SIG-M5 treated with dmso at 0.1 percent for 504 hours (cell line): ENCODE data around the gene C10orf105.

Experiments used
- DNase-seq: peaks from one replicate; lab custom pipeline; 2025; ENCODE audit not compliant: unreplicated experiment; lab: John Stamatoyannopoulos, UW

The C10orf105 gene

DNA sequence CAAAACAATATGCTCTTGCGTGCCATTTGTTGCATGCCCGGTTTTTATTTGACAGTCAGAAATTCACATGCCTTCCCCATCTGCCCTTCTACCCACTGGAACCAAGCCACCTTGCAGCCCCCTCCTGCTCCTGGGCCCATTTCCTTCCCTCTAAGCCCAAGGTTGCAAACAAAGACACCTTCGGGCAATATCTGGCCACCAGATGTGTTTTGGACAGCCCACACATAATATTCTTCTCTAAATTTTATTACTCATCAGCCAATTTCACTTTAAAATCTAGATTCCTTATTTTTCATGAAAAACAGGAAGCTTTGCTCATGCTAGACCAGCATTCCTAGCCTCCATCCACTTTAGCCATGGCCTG is 18.2 kb upstream of the C10orf105 start:
- no peak for DNase-seq

DNA sequence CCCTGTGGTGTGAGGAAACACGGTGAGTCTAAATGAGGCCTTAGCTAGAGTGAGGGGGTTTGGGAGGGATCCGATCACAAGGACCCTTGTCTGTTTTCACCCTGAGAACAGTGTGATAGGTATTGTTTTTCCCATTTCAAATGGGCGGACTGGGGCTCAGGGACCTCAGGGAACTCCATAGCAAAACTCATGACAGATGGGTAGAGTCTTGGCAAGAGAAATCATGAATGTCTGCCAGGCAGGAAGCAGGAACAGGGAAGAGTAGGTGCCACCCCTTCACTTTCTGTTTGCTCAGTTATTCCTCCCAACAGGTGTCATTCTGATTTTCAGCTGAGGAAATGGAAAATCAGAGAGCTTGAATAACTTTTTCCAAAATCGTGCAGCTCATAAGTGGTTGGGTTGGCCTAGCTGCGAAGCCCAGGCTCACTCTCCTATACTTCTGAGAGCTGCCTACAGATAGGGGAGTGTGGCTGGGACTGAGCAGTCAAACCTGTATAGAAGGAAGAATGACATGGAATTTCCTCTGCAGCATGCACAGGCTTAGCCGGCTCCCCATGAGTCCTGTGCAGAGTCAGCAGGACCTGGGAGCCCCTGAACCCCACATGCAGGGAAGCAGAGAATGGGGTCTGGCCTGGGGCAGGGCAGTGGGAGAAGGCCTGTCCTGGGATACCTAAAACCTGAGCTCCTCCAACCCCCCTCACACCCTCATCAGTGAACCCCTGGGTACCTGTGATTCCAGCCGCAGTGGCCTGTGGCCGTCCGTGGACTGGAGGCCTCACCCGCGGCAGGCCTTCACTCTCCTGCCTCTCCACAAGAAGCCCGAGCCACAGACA is 17.6 kb upstream of the C10orf105 start:
- DNase-seq = no peak

DNA sequence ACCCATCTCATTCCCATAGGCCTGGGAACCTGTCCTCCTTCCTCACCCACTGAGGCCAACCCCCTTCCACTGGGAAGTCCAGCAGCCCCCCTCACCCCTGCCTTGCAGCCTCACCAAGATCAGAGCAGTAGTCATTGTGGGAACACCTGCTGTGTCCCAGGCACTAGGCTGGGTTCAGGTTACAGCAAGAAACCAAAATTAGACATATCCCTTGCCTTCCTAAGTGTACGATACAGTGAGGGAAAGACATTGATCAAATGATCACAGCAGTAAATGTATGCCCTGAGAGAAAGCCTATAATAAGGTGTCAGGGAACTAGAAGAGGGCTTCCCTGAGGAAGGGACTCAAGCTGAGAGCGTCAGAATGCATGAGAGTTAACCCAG is 17.0 kb upstream of the C10orf105 start:
- no peak for DNase-seq

DNA sequence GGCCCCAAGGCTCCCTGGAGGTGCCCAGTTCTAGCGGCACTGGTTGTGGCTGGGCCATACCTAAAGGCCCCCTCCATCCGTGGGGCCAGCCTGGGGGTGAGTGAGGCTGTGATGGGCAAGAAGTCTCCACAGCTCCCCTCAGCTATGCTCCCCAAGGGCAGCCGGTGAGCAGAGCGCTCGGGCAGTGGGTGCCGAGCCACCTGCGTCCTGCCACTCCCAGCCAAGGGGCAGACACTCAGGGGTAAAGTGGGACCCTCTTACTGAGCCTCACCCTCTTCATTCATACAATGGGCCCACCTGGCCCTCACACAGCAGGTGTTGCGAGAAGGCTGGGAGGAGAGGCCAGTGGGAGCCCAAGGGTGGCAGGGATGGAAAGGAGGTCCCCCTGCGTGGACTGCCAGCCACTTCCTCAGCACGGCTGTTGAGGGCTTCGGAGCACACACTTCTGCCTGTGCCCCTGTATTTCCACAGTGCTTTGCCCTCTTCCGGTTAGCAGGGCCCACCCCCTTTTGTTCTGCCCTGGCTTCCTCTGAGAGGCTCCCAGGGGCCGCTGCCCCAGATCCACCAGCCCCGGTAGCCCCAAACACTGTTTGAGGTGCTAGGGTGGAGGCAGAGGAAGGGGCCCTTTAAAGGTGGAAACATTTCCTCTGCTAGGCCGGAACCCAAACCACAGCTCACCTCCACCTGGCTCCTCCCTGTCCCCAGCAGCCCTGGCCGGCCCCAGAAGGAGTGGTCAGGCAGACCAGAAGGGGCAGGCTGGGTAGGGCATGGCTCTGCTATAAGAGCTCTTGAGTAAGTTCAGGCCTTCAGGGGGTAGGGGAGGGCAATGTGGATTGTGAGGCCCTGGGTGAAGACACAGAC is 16.4 kb upstream of the C10orf105 start:
- peak; percentile 21 for DNase-seq

DNA sequence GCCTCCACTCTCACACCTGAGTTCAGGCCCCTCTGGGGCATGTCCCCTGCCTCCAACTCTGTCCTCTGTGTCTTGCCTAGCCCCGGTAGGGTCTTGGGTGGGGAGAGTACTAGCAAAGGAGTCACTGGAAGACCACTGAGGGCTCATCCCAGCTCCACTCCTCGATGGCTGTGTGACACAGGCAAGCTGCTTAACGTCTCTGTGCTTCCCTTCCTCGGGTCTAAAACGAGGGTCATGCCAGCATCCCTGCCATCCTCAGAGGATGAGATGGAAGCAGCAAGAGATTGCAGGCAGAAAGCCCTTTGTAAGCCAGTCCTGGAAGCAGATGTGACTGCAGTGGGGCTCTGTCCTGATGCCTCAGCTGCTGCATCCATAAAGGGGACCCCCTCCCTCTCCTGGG is 15.2 kb upstream of the C10orf105 start:
- DNase-seq = no peak

DNA sequence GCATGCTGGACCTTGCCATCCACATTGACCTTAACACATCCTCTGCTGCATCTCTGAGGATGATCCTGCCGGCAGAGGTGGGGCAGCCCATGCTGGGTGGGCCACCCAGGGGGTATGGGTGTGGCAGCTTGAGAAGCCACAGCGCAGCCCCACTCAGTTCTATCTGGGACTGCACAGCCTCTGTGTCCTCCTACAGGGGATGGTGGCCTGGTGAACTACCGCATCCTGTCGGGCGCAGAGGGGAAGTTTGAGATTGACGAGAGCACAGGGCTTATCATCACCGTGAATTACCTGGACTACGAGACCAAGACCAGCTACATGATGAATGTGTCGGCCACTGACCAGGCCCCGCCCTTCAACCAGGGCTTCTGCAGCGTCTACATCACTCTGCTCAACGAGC is 12.2 kb upstream of the C10orf105 start:
- DNase-seq = no peak

DNA sequence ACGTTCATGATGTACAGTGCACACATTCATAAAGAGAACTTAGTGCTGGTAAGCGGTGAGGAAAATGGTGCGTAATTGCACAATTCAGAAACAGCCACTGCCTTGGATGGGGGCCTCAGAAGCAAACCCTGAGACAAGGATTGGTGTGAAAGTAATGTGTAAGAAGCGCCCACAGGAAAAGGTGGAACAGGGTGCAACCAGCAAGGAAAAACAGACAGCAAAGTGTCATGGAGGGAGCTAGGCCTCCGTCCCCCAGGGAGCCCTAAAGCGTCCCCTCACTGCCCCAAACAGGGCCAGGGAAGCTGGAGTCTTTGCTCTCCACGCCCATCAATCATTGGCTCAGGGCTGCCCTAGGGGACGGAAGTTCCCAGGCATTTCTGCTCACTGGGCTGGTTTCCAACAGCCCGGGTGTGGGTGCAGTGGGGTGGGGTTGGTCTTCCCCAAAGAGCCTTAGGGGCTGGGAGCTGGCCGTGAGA is 9.6 kb upstream of the C10orf105 start:
- DNase-seq = peak; percentile 83

DNA sequence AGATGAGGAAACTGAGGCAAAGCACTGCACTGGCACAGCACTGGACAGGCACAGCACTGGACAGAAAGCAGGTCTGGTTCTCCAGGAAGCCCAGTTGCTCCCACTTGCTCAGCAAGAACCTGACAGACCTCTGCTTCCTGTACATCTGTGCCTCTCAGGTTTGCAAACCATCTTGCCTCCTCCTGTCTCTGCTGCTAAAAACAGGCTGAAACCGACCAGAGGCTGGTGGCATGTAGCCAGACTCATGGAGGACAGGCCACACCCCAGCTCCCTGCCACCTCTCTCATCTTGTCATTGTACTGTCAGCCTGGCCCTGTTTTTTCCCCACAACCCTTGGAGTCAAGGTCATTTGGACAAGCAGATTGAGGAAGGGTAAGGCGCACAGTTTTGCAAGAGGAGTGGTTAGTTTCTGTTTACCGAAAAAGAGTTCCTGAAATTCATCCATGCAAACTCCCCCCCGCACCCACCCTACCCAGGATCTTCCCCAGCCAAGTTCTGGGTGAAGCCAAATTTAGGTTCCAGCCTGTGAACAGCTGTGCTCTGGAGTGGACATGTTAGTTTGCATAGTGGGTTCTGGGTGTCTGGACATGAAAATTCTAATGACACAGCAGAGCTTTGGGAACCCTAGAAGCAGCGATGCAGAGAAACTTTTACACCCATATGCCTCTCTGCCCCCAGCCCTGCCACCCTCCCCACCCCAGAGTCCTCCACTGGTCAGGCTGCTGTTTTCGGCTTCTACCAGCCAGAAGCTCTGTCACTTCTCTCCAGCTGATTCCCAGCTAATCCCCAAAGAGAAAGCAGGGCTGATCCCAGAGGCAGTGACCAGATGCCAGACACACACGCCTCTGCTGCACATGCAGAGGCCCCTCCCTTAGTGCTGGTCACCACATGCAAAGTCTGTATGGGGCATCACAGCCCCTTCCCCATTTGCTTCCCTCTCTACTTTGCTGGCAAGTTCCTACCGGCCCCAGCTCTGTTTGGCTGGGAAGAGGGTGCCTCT is 8.5 kb upstream of the C10orf105 start:
- DNase-seq = peak; percentile 94

DNA sequence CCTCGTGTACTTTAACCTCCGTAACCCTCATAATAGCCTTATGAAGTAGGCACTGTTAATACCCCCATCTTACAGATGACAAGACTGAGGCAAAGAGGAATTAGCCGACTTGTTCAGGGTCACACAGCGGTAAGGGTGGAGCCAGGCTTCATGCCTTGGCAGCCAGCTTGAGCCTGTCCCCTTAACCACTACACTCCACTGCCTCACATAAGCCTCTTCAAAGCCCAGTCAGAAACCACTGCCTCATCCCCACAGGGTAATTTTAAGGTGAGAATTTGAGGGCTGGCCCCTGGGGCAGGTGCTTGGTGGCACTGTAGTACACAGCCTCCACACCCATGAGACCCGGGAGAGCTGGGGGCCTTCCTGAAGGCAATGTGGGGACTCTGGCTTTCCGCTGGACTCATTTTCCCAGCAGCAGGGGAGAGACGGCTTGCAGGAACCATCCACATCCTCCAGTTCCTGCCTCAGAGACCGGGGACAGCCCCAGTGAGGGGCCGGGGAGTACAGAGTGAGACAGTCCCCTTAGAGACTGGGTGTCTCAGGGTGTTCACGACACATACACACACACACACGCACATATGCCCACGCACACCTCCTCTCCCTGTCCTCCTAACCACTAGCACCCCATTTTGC is 7.6 kb upstream of the C10orf105 start:
- no peak for DNase-seq

DNA sequence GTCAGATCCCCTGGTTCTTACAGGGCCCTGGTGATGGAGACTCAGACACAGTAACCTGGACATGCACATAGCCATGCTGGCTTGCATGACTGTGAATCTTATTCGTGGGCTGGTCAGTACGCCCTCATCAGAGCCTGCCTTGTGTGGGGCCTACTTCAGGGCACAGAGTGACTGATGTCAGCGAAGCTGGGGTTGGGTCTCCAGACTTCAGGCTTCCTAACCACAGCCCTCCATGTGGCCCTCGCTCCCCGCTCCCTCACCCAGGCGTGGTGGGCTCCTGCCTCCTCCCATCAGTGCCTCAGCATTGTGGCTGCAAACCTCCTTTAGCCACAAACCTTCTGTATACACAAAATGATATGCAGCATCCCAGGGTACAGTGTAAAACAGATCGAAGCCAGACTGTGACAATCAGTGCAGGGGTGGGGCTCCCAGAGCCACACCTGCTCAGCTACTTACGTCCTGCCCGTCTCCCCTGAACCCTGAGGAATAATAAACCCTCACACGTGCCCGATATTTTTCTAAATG is 7.1 kb upstream of the C10orf105 start:
- no peak for DNase-seq

DNA sequence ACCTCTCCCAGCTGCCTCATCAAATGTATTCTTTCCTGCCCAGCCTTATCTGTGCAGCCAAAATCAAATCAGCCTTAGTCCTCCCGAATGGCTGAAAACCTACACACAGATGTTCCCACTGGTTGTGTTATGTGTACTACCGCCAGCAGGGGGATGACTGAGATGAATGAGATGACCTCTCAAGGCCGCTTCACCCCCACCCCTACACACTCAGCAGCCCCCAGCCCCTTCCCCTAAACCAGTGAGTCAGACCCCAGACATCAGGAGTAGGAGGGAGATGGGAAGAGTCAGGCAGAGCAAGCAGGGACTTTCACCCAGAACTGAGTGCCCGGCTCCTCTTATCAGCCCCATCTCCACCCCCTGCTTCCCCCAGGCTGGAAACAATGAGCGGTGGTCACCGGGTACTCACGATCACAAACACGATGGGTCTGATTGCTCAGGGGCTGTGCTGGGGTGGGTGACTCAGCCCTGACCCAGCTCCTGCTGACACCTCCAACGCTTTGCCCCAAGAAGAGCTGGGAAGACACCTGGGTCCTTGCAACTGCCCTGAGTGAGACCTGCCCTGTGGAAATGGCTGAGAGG is 6.5 kb upstream of the C10orf105 start:
- DNase-seq = peak; percentile 21

DNA sequence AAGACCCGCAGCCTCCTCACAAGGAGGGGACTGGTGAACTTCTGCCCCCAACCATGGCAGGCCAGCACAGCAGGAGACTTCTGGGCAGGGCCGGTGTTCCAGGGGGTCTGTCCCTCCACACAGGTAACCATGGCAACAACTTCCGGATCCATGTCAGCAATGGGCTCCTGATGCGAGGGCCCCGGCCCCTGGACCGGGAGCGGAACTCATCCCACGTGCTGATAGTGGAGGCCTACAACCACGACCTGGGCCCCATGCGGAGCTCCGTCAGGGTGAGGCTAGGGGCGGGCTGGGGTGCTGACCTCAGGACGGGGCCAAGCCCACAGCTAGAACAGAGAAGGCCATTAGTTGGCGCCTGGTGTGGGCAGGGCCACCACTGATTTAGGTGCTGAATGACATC is 5.7 kb upstream of the C10orf105 start:
- DNase-seq = no peak

DNA sequence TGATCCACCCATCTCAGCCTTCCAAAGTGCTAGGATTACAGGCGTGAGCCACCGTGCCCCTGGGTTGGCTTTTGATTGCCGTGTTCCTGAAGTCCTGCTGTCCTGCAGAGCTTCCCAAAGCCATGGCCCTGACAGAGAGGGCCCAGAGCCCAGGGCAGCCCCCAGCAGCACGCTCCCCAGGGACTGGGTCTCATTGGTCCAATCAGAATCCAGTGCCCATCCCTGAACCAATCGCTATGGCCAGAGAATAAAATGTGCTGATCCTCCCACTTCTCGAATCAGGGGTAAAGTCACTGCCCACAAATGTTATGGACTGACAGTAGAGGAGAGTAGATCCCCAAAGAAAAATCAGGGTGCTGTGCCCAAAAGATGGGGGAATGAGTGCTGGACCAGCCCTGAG is 5.0 kb upstream of the C10orf105 start:
- DNase-seq = no peak

DNA sequence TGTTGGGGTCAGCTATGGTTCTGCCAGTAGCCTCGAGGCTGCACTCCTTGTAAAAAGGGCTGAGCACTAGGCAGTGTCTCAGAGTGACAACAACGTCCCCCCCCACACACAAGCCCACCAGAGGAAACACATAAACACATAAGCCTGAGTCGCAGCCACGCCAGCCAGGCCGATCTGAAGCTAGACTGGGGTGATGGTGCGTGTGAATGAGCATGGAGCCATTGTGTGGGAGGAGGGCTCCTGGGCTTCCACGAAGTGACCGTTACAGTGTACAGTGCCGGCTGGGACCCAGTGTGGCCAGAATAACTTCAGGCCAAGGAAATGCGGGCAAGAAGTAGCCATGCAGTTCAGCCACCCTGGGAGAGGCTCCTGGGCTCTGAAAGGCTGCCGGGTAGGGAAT is 3.7 kb upstream of the C10orf105 start:
- no peak for DNase-seq

DNA sequence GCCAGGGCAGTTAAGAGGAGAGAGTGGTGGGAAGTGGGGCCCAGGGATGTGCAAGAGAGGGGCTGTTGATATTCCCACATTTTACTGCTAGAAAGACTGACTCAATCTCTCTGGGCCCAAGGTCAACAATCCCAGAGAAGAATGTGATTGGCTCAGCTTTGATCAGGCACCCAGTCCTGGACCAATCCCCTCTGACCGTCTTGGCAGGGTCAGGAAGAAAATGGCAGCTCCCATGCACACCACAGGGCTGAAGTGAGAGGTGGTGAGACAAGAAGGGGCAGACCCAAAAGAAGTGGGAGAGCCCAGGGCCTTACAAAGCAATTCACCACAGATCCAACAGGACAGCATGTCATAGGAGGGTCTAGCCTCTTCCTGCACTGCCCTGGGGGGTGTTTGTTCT is 3.3 kb upstream of the C10orf105 start:
- no peak for DNase-seq

DNA sequence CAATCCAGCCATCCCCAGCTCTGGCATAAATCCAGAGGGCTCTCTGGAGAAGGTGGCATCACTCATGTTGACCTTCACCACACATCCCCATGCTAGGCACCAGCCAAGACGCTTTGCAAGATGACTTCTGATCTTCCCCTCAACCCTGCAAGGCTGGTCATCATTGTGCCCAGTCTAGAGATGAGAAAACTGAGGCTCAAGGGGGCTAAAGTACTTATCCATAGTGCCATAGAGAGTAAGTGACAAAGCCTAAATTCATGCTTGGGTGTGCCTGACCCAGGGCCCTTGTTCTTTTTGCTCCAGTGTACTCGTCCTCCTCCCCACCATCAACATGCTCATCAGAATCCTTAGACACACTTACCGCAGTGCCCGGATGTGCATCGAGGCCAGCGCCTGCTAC is 1.7 kb upstream of the C10orf105 start:
- no peak for DNase-seq

DNA sequence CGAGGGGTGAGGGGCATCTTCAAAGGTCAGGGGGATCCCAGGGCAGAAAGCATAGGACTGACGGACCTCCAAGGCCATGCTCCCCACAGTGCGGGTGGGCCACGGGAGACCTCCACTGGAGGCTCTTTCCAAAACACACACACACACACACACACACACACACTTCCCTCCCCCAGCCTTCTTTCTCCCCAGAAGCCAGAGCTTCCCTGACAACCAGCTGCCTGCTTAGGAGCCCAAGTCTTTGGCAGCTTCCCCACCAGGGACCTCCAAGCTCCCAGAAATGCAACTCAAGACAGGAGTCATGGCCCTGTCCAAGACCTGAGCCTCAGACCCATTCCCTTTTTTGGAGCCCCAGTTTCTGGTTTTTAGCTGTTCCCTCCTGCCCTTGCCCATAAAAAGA is 710 bp upstream of the C10orf105 start:
- no peak for DNase-seq

DNA sequence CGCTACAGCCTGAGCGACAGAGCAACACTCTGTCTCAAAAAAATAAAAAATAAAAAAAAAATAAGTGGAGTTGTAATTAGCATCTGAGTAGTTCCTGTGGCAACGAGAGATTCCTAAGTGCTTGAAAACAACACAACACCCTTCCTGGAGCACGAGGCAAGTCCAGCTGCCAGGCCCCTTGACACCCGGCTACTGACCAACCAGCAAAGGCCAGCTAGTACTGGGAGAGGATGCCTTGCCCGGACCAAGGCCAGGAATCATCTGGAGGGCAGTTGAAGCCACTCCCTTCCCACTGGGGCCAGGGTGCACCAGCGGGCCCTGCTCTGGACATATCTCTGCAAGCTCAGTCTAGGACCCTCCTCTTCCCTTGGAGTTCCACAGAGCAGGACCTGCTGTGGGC is 536 bp downstream of the C10orf105 start:
- no peak for DNase-seq

DNA sequence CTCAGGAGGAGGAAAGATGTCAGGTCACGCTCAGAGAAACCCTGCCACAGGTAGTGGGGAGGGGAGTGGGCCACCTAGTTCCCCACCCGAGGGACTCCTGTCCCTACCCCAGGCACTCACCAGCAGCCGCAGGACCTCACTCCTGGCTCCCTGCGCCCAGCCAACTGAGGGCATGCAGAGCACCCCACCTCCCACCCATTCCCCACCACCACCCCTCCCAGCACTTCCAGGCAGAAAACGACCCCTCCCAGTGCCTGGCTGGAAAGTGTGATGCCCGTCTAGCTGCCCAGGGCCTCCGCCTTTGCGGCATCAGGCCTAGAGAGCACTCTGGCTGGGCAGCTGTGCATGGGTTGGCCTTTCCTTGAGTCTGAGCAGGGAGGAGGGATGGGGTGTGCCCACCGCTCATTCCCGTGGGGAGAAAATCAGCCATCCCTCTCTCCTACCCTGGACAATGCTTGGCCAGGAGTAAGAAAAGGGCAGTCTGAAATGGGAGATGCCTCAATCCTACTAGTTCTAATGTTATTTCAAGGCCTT is 1.3 kb downstream of the C10orf105 start:
- DNase-seq = no peak

DNA sequence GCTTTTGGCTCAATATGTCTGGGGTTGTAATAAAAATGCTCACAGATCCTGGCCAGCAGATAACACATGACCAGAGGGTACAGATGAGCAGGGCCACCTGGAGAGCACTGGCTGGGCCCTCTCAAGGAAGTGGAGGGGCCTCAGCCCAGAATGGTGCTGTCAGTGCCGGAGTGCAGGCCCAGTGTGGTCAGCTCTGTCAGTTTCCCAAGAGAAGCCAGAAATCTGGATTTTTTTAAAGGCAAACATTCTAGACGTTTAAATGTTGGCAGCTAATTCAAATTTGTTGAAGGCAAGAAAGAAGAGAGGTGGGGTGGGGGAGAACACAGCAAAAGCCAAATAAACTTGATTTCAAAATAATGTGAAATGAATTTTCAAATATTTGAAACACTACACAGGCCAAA is 2.0 kb downstream of the C10orf105 start:
- no peak for DNase-seq
